Activated naive CD4-positive, alpha-beta T cell treated with anti-CD3 and anti-CD28 coated beads, Interleukin-2, amount 50 U/mL, for 72 hours (primary cell): ENCODE measurements around the gene APMAP. TPM values are rescaled to one million over a fixed set of nuclear protein-coding genes. Genes with fewer than 3 reads are reported as not detected.

Experiments
- ATAC-seq, 2 donors: fragments of 150-1000 bp; cut with Tn5 transposase; 2 replicates each; pipeline ENCODE4 v1.10.0; 2021; ENCODE audit warnings: mild to moderate bottlenecking in 2 of 2, moderate library complexity in 2 of 2
- DNase-seq, 2 donors: peaks; one replicate each; pipeline ENCODE4 v3.0.0; 2021 to 2022; ENCODE audit warnings: low spot score in 2 of 2
- H3K27ac Mint-ChIP-seq, 2 donors: one replicate each; pipeline ENCODE4 v1.8.0; 2022; ENCODE audit warnings: mild to moderate bottlenecking in 2 of 2, mixed read lengths in 2 of 2
- H3K36me3 Mint-ChIP-seq, 2 donors: one replicate each; pipeline ENCODE4 v1.8.0; 2022; ENCODE audit warnings: mixed read lengths in 2 of 2
- H3K9me3 Mint-ChIP-seq, 2 donors: one replicate each; pipeline ENCODE4 v1.8.0; 2022; ENCODE audit warnings: mixed read lengths in 2 of 2
- total RNA-seq, 2 donors: library from RNA; stranded (reverse); gene quantifications; one replicate each; pipeline ENCODE4 v1.2.3, GENCODE V29; 2022

Gene APMAP
- total RNA-seq, 2 donors from 2014 or later, result 33.7 to 57.6 TPM

DNA sequence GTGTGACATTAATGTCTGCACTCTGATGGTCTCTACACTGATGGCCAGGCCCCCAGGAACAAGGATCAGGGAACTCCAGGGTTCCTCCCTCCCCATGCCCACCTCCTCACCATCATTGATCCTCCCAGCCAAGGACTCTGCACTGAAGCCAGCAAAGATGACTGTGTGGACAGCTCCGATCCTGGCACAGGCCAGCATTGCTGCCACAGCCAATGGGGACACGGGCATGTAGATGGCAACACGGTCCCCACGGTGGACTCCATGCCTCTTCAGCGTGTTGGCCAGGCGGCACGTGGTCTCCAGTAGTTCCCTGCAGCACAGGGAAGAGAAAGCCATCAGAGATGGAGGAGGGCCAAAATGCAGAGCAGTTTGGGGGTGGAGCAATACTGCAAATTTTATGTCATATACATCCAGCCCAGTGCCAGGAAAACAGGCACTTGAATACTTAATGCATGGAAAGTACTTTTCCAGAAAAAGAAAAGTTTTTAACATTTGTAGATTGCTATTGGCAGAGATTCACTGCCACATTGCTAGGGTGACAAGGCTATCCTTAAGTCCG lies 38.2 kb upstream of the APMAP start:
- H3K27ac Mint-ChIP-seq, result no peak overlapping the region
- DNase-seq (no peak), ATAC-seq (no peak)
- no peaks in the 10 kb centered on the region for H3K9me3 Mint-ChIP-seq
- no peaks in the 10 kb centered on the region for H3K36me3 Mint-ChIP-seq

DNA sequence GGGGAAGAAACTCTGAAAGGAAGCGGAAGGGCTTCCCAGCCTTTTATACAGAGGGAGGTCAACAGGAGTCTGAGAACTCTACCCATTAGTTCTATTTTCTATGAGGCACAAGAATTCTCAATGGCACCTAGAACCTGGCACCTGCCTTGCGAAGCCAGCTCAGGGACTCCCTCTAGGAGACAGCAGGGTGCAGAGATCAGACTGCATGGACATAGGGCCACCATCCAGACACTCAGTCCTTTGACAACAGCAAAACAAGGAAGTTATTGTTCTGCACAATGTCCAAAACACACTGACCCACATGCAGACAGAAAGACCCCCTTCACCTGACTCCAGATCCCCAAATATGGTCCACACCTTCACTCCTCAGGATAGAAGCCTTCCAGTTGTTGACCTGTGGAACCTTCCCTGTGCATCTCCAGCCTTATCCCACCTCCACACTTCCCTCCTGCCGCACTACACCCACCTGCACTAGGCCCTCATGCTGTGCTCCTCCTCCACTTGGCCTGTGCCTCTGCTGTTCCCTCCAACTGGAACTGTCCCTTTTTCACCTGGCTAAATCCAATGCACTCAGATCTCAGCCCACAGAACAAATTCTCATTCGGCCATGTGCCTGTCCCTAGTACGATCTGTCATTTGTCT lies 37.6 kb upstream of the APMAP start:
- Mint-ChIP-seq H3K27ac (no peak overlapping the region), H3K9me3 (no peaks in the 10 kb centered on the region), H3K36me3 (no peaks in the 10 kb centered on the region)
- no peak for ATAC-seq
- DNase-seq, result no peak

DNA sequence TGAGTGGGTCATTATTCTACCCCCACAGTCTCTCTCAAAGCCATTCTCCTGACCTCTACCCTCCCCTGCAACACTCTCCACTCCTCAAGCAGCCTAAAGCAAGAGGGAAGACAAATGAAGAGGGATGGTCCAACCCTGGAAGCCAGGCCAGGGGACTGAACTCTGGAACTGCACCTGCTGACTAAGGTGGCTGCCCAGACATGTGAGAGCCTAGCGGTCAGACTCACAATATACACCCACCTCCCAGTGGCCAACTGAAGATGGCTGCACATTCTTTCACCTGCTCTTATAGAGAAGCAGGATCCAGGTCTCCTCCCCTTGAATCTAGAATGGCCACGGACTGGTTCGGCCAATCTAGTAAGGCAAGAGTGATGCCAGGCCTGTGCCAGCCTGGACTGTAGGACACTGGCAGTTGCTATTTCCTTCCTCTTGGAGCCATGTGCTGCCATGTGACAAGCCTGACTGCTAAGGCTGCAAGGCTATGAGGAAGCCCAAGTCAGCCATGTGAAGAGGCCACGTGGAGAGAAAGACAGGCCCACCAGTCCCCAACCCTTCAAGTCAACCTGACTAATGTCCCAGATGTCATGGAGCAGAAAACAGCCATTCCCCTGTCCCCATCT lies 33.5 kb upstream of the APMAP start:
- no peaks in the 10 kb centered on the region for H3K9me3 Mint-ChIP-seq

GRCh38 chr20:25025091-25025861 lies 32.7 kb upstream of the APMAP start:
- Mint-ChIP-seq H3K27ac (no peak overlapping the region), H3K9me3 (no peaks in the 10 kb centered on the region), H3K36me3 (no peaks in the 10 kb centered on the region)
- no peak for DNase-seq
- ATAC-seq, result no peak

More for the DNA sequence above, 33.5 kb upstream of the APMAP start:
- Mint-ChIP-seq H3K27ac (no peak overlapping the region), H3K36me3 (no peaks in the 10 kb centered on the region)
- no peak for DNase-seq
- ATAC-seq, result no peak

DNA sequence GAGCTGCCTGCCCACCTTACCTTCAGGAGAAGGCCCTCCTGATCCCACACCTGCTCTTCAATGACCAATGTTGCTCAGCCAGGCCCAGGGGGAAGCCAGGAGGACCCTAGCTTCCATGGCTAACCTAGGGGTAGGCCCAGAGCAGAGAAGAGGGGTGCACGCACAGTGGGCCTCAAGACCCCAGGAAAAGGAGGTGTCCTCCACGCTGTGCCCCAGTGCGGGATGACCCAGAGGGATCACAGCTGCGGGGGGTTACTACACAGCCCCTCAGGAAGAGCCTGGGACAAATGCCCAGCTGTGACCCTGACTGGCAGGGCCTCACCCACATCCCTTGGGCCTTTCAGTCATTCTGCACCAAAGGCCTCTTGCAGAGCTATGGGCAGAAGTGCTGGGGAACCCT lies 31.6 kb upstream of the APMAP start:
- ATAC-seq (no peak), DNase-seq (no peak)
- H3K27ac Mint-ChIP-seq, result peak overlapping the region in 1 of 2 donors; percentile 23
- H3K36me3 Mint-ChIP-seq, result no peaks in the 10 kb centered on the region
- no peaks in the 10 kb centered on the region for H3K9me3 Mint-ChIP-seq

- Mint-ChIP-seq H3K36me3 (no peaks in the 10 kb centered on the region), H3K27ac (peak overlapping the region in 1 of 2 donors; percentile 23), H3K9me3 (no peaks in the 10 kb centered on the region)
- ATAC-seq (no peak), DNase-seq (no peak)
These were observed 30.8 kb upstream of the APMAP start for GRCh38 chr20:25023356-25023755.

DNA sequence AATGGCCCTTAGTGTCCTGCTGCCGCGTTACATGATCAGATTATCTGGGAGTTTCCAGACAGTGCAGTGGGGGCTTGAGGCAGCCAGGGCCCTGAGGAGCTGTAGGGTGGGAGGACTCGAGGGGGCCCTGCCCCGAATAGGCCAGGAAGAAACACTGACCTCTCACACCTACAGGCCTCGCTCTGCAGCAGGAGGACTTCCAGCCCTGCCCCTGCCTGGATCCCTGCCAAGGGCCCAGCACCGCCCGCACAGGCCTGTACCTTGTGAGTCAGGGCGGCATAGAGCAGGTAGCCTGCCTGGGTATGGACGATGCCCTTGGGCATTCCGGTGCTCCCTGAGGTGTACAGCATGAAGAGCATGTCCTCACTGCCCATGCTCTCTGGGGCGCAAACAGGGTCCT lies 30.1 kb upstream of the APMAP start:
- no peaks in the 10 kb centered on the region for H3K9me3 Mint-ChIP-seq
- H3K36me3 Mint-ChIP-seq, result no peaks in the 10 kb centered on the region
- no peak for ATAC-seq
- no peak overlapping the region for H3K27ac Mint-ChIP-seq
- DNase-seq, result no peak

- no peaks in the 10 kb centered on the region for H3K9me3 Mint-ChIP-seq
- H3K27ac Mint-ChIP-seq, result no peak overlapping the region
- ATAC-seq, result no peak
- H3K36me3 Mint-ChIP-seq, result no peaks in the 10 kb centered on the region
- no peak for DNase-seq
These were observed 28.8 kb upstream of the APMAP start for GRCh38 chr20:25021336-25021735.

- Mint-ChIP-seq H3K27ac (no peak overlapping the region), H3K9me3 (no peaks in the 10 kb centered on the region), H3K36me3 (no peaks in the 10 kb centered on the region)
- DNase-seq, result no peak
- no peak for ATAC-seq
These were observed 28.4 kb upstream of the APMAP start for GRCh38 chr20:25020901-25021301.

DNA sequence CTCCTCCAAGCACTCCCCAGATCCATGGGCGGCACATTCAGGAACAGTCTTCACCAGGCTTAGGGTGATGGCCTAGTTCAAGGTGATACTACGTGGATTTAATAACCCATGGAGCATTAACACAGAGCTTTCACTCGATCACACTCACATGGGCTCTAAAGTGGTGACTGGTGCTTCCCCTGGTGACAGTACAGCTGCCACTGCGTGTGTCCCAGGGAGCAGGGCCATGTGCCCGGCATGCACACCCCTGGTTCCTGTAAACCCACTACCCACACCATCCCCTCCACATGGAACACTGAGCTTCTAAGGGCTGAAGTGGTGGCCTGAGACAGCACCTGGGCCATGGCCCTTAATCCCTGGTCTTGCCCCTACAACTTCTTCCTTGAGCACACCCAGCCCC lies 27.8 kb upstream of the APMAP start:
- Mint-ChIP-seq H3K36me3 (no peaks in the 10 kb centered on the region), H3K9me3 (no peaks in the 10 kb centered on the region), H3K27ac (no peak overlapping the region)
- ATAC-seq (no peak), DNase-seq (no peak)

GRCh38 chr20:25019381-25020155 lies 27.0 kb upstream of the APMAP start:
- H3K36me3 Mint-ChIP-seq, result no peaks in the 10 kb centered on the region
- no peaks in the 10 kb centered on the region for H3K9me3 Mint-ChIP-seq
- no peak for ATAC-seq
- H3K27ac Mint-ChIP-seq, result no peak overlapping the region
- no peak for DNase-seq

- no peaks in the 10 kb centered on the region for H3K36me3 Mint-ChIP-seq
- DNase-seq (no peak), ATAC-seq (no peak)
- no peak overlapping the region for H3K27ac Mint-ChIP-seq
- no peaks in the 10 kb centered on the region for H3K9me3 Mint-ChIP-seq
These were observed 26.3 kb upstream of the APMAP start for GRCh38 chr20:25018841-25019240.

- Mint-ChIP-seq H3K27ac (no peak overlapping the region), H3K9me3 (no peaks in the 10 kb centered on the region), H3K36me3 (no peaks in the 10 kb centered on the region)
- no peak for DNase-seq
- no peak for ATAC-seq
These were observed 25.9 kb upstream of the APMAP start for GRCh38 chr20:25018425-25018824.

GRCh38 chr20:25017257-25017803 lies 24.8 kb upstream of the APMAP start:
- Mint-ChIP-seq H3K36me3 (no peaks in the 10 kb centered on the region), H3K27ac (peak overlapping the region in 1 of 2 donors; percentile 44), H3K9me3 (no peaks in the 10 kb centered on the region)
- ATAC-seq, result no peak
- no peak for DNase-seq

- ATAC-seq, result no peak
- H3K9me3 Mint-ChIP-seq, result no peaks in the 10 kb centered on the region
- H3K36me3 Mint-ChIP-seq, result no peaks in the 10 kb centered on the region
- DNase-seq, result no peak
- H3K27ac Mint-ChIP-seq, result no peak overlapping the region
These were observed 23.9 kb upstream of the APMAP start for GRCh38 chr20:25016471-25016870.

DNA sequence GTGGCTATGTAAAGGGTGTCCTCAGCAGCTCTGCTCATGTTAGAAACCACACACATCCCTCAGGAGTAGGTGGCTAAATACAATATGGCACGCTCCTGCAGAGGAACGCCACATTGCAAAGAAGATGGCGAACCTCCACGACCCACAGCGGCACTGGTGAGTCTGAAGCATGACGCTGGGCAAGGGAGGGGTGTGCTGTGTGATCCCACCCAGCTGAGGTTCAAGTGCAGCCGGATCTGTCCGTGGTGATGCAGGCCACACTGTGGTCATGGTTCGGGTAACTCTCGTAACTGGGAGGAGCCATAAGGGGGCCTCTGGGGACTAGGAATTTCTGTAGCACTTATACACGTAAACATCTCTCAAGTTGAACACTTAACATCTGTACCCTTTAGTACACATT lies 23.4 kb upstream of the APMAP start:
- H3K27ac Mint-ChIP-seq, result no peak overlapping the region
- DNase-seq (no peak), ATAC-seq (no peak)
- no peaks in the 10 kb centered on the region for H3K36me3 Mint-ChIP-seq
- H3K9me3 Mint-ChIP-seq, result no peaks in the 10 kb centered on the region
